Fibroblast of mammary gland (primary cell): ENCODE results near the gene SLC16A5.

Source experiments
- DNase-seq: peaks from one replicate; pipeline ENCODE4 v3.0.0-alpha.2; 2010; ENCODE audit warnings: low read depth
- H3K4me3 ChIP-seq: 2 replicates; pipeline ENCODE4 v1.5.1; 2011; ENCODE audit warnings: low read depth, mild to moderate bottlenecking, low read length, moderate library complexity; ENCODE audit not compliant: control insufficient read depth
- CTCF ChIP-seq: conservative IDR thresholded peaks from 2 replicates; pipeline ENCODE4 v1.5.1; 2011; ENCODE audit warnings: low read depth, low read length, inconsistent platforms; ENCODE audit not compliant: control insufficient read depth, insufficient read depth

The SLC16A5 gene

GRCh38 chr17:75060434-75061054, 27.2 kb upstream of the SLC16A5 start:
- TF ChIP-seq CTCF, result no peak
- H3K4me3 ChIP-seq, result no peak overlapping the region
- DNase-seq, result no peak

DNA sequence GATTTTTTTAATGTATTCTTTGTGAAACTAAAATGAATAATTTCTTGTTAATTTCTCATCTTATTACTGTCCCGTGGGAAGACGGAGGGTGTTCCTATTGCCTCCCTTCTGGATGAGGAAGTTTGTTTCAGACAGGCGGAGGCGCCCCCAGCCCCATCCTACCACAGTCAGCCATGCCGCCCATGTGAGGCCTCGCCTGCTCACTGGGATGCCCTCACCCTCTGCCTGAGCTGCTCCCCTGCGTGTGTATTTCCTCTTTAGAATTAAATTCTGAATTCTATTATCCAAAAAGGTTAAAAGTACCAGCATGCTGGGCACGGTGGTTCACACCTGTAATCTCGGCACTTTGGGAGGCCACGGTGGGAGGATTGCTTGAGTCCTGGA, 26.7 kb upstream of the SLC16A5 start:
- no peak overlapping the region for H3K4me3 ChIP-seq
- DNase-seq, result no peak
- no peak for TF ChIP-seq CTCF

GRCh38 chr17:75061618-75062017, 26.1 kb upstream of the SLC16A5 start:
- TF ChIP-seq CTCF, result no peak
- no peak for DNase-seq
- H3K4me3 ChIP-seq, result no peak overlapping the region

GRCh38 chr17:75063201-75063600, 24.6 kb upstream of the SLC16A5 start:
- no peak for TF ChIP-seq CTCF
- H3K4me3 ChIP-seq, result no peak overlapping the region
- no peak for DNase-seq

- no peak overlapping the region for H3K4me3 ChIP-seq
- DNase-seq, result no peak
- TF ChIP-seq CTCF, result no peak
Measured at GRCh38 chr17:75063626-75064025, 24.1 kb upstream of the SLC16A5 start.

DNA sequence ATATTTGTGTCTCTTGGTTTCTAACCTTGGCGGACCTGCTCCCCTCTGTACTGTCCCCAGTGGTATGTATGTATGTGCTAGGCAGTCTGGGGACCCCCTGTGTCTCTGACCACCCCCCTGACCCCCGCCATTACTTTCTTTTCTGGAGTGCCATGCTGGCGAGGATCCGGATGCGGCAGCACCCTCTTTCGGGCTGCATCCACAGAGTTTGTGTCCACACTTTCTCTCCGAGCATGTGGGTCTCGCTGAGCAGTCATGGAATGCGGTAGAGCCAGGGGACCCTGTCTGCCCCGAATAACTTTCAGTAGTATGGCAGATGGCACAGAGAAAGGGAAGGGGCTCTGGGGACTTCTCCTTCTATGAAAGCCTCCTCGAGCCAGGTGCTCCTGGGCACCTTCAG, 23.7 kb upstream of the SLC16A5 start:
- no peak for TF ChIP-seq CTCF
- DNase-seq, result no peak
- H3K4me3 ChIP-seq, result no peak overlapping the region

DNA sequence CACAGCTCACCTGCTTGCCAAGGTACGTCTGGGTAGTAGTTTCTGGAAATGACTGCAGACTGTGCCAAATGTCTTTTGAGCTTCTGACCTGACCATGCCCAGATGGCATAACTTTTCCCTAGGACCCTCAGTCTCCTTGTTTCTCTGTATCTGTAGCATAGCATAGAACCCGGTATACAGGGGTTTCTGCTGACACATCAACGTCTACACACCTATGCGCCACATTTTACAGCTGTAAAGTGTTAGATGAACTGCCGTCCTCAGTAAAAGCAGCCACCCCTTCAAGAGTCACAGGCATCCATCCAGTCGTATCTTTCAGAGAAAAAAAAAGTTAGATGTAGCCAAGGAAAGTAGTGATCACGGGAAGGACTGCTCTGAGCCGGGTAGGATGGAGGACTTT, 23.3 kb upstream of the SLC16A5 start:
- TF ChIP-seq CTCF, result no peak
- DNase-seq, result no peak
- no peak overlapping the region for H3K4me3 ChIP-seq
